Astrocyte (in vitro differentiated cells and primary cell): ENCODE measurements around the gene GJA4. TPM values are rescaled to one million over a fixed set of nuclear protein-coding genes. Genes with fewer than 3 reads are reported as not detected.
A peak's percentile ranks its signal among the peaks of the same experiment; 100 is the strongest.

Experiments
- DNase-seq: peaks from one replicate; pipeline ENCODE4 v3.0.0-alpha.2; 2010; ENCODE audit warnings: low read depth
- FAIRE-seq: peaks from 2 replicates; lab custom pipeline; 2011; peaks lifted over from hg19 to GRCh38; lab: Jason Lieb, UNC
- H2AFZ ChIP-seq: 2 replicates; pipeline ENCODE4 v1.6.0; 2012; ENCODE audit warnings: low read depth, low read length, inconsistent platforms
- H3K27ac ChIP-seq: 2 replicates; pipeline ENCODE4 v1.5.1; 2011; ENCODE audit warnings: low read depth, low read length, inconsistent platforms
- H3K27me3 ChIP-seq: 2 replicates; pipeline ENCODE4 v1.6.0; 2011; ENCODE audit warnings: low read length, inconsistent platforms; ENCODE audit not compliant: insufficient read depth
- H3K36me3 ChIP-seq: 2 replicates; pipeline ENCODE4 v1.5.1; 2011; ENCODE audit warnings: low read length, inconsistent platforms; ENCODE audit not compliant: insufficient read depth
- H3K4me1 ChIP-seq: 2 replicates; pipeline ENCODE4 v1.5.1; 2011; ENCODE audit warnings: low read length, inconsistent platforms; ENCODE audit not compliant: insufficient read depth
- H3K4me2 ChIP-seq: 2 replicates; pipeline ENCODE4 v1.6.0; 2012; ENCODE audit warnings: low read length, inconsistent platforms
- H3K4me3 ChIP-seq: 2 replicates; pipeline ENCODE4 v1.5.1; 2011; ENCODE audit warnings: low read depth, mild to moderate bottlenecking, low read length, inconsistent platforms; ENCODE audit not compliant: insufficient read depth
- H3K79me2 ChIP-seq: 2 replicates; pipeline ENCODE4 v1.6.0; 2012; ENCODE audit warnings: mild to moderate bottlenecking, low read length, inconsistent platforms; ENCODE audit not compliant: insufficient read depth
- H3K9ac ChIP-seq: 2 replicates; pipeline ENCODE4 v1.6.0; 2012; ENCODE audit warnings: mild to moderate bottlenecking, low read length, inconsistent platforms
- H3K9me3 ChIP-seq: 2 replicates; pipeline ENCODE4 v1.5.1; 2012; ENCODE audit warnings: low read depth, mild to moderate bottlenecking, low read length, inconsistent platforms; ENCODE audit not compliant: insufficient read depth
- H4K20me1 ChIP-seq: 2 replicates; pipeline ENCODE4 v1.6.0; 2012; ENCODE audit warnings: low read length, inconsistent platforms; ENCODE audit not compliant: insufficient read depth
- H3K27ac Mint-ChIP-seq: one replicate; pipeline ENCODE4 v1.8.0; 2021; ENCODE audit warnings: mild to moderate bottlenecking, mixed read lengths; ENCODE audit not compliant: unreplicated experiment
- H3K27me3 Mint-ChIP-seq: one replicate; pipeline ENCODE4 v1.8.0; 2021; ENCODE audit warnings: low read depth, mixed read lengths; ENCODE audit not compliant: unreplicated experiment
- H3K36me3 Mint-ChIP-seq: one replicate; pipeline ENCODE4 v1.8.0; 2021; ENCODE audit warnings: low read depth, mixed read lengths; ENCODE audit not compliant: unreplicated experiment
- H3K4me1 Mint-ChIP-seq: one replicate; pipeline ENCODE4 v1.8.0; 2021; ENCODE audit warnings: low read depth, mixed read lengths; ENCODE audit not compliant: unreplicated experiment
- H3K4me3 Mint-ChIP-seq: one replicate; pipeline ENCODE4 v1.8.0; 2021; ENCODE audit warnings: mild to moderate bottlenecking, moderate library complexity, mixed read lengths; ENCODE audit not compliant: unreplicated experiment
- H3K9me3 Mint-ChIP-seq: one replicate; pipeline ENCODE4 v1.8.0; 2021; ENCODE audit warnings: mild to moderate bottlenecking, mixed read lengths; ENCODE audit not compliant: unreplicated experiment
- CTCF ChIP-seq: IDR thresholded peaks from 2 replicates; pipeline ENCODE4 v1.5.1; 2011; ENCODE audit warnings: low read depth, mild to moderate bottlenecking, inconsistent platforms, low read length, moderate library complexity; ENCODE audit not compliant: insufficient read depth
- EZH2 ChIP-seq: IDR thresholded peaks from 2 replicates; pipeline ENCODE4 v1.6.1; 2012; ENCODE audit warnings: mild to moderate bottlenecking, low read length, inconsistent platforms; ENCODE audit not compliant: insufficient read depth
- total RNA-seq: library from RNA; stranded (reverse); gene quantifications from 2 replicates; pipeline ENCODE4 v1.2.1, GENCODE V29; 2021

GJA4 gene
- total RNA-seq, 1 donor from 2014 or later: not detected

- Histone ChIP-seq H3K79me2 (no peaks in the 10 kb centered on the region), H3K4me1 (peaks cover 6% of the 10 kb centered on the region), H3K9ac (no peak overlapping the region), H3K4me2 (no peak overlapping the region), H3K9me3 (no peaks in the 10 kb centered on the region), H2AFZ (no peak overlapping the region), H3K36me3 (no peaks in the 10 kb centered on the region), H3K27ac (no peak overlapping the region), H4K20me1 (no peaks in the 10 kb centered on the region), H3K4me3 (no peak overlapping the region), H3K27me3 (peaks cover 15% of the 10 kb centered on the region)
- H3K27me3 Mint-ChIP-seq: peaks cover 68% of the 10 kb centered on the region
- H3K27ac Mint-ChIP-seq: no peak overlapping the region
- peak; percentile 36 for DNase-seq
- H3K9me3 Mint-ChIP-seq: peaks cover 3% of the 10 kb centered on the region
- TF ChIP-seq EZH2: no peak
- peak; percentile 72 for TF ChIP-seq CTCF
- peaks cover 10% of the 10 kb centered on the region for H3K4me1 Mint-ChIP-seq
- peak; percentile 81 for FAIRE-seq
- no peaks in the 10 kb centered on the region for H3K36me3 Mint-ChIP-seq
- no peak overlapping the region for H3K4me3 Mint-ChIP-seq
Measured at GRCh38 chr1:34786521-34787325, 6.1 kb upstream of the GJA4 start.

- Histone ChIP-seq H3K27me3 (peaks cover 12% of the 10 kb centered on the region), H3K4me2 (no peak overlapping the region), H3K36me3 (no peaks in the 10 kb centered on the region), H2AFZ (no peak overlapping the region), H3K4me3 (no peak overlapping the region), H3K79me2 (no peaks in the 10 kb centered on the region), H3K9me3 (no peaks in the 10 kb centered on the region), H3K27ac (no peak overlapping the region), H3K9ac (no peak overlapping the region), H4K20me1 (no peaks in the 10 kb centered on the region), H3K4me1 (peaks cover 3% of the 10 kb centered on the region)
- DNase-seq (no peak), FAIRE-seq (no peak)
- H3K4me1 Mint-ChIP-seq: peaks cover 10% of the 10 kb centered on the region
- TF ChIP-seq EZH2 (no peak), CTCF (peak; percentile 9)
- H3K9me3 Mint-ChIP-seq: peaks cover 6% of the 10 kb centered on the region
- no peak overlapping the region for H3K27ac Mint-ChIP-seq
- peaks cover 5% of the 10 kb centered on the region for H3K36me3 Mint-ChIP-seq
- no peak overlapping the region for H3K4me3 Mint-ChIP-seq
- H3K27me3 Mint-ChIP-seq: peaks cover 69% of the 10 kb centered on the region
Measured at GRCh38 chr1:34787461-34788420, 5.1 kb upstream of the GJA4 start.
